ENCODE results near the gene DARS2.

Gene DARS2

GRCh38 chr1:173876732-173877131 is 52.3 kb downstream of the DARS2 start:
- TF ChIP-seq POLR2AphosphoS5 (IDR thresholded peaks at IDR 0.05; ENCODE audit: low read depth, low read length) (no peak), TAF1 (IDR thresholded peaks at IDR 0.05; ENCODE audit: borderline replicate concordance, insufficient read depth, low read length) (no peak)

- TF ChIP-seq FOXP2 (optimal IDR thresholded peaks at IDR 0.05; ENCODE audit: borderline replicate concordance, extremely low read depth, extremely low read length, insufficient read depth) (no peak), REST (IDR thresholded peaks at IDR 0.05; ENCODE audit: insufficient read depth in 1 of 2, low read depth in 2 of 2, low read length in 2 of 2) (no peak), SIN3A (IDR thresholded peaks at IDR 0.05; ENCODE audit: borderline replicate concordance, insufficient read depth, low read length) (no peak), POLR2AphosphoS5 (IDR thresholded peaks at IDR 0.05; ENCODE audit: low read depth, low read length) (no peak), TAF1 (IDR thresholded peaks at IDR 0.05; ENCODE audit: borderline replicate concordance, insufficient read depth, low read length) (no peak)
Observed at GRCh38 chr1:173878251-173878650, 53.8 kb downstream of the DARS2 start.

- no peak for TF ChIP-seq FOXP2 (optimal IDR thresholded peaks at IDR 0.05; ENCODE audit: borderline replicate concordance, extremely low read depth, extremely low read length, insufficient read depth)
- no peak for TF ChIP-seq POLR2AphosphoS5 (IDR thresholded peaks at IDR 0.05; ENCODE audit: low read depth, low read length)
- TF ChIP-seq SIN3A (IDR thresholded peaks at IDR 0.05; ENCODE audit: borderline replicate concordance, insufficient read depth, low read length) = no peak
- TF ChIP-seq TAF1 (IDR thresholded peaks at IDR 0.05; ENCODE audit: borderline replicate concordance, insufficient read depth, low read length) = no peak
- TF ChIP-seq REST (IDR thresholded peaks at IDR 0.05; ENCODE audit: insufficient read depth in 1 of 2, low read depth in 2 of 2, low read length in 2 of 2) = no peak
Observed at GRCh38 chr1:173884701-173885100, 60.2 kb downstream of the DARS2 start.

- TF ChIP-seq FOXP2 (optimal IDR thresholded peaks at IDR 0.05; ENCODE audit: borderline replicate concordance, extremely low read depth, extremely low read length, insufficient read depth) (no peak), TAF1 (IDR thresholded peaks at IDR 0.05; ENCODE audit: borderline replicate concordance, insufficient read depth, low read length) (no peak), POLR2AphosphoS5 (IDR thresholded peaks at IDR 0.05; ENCODE audit: low read depth, low read length) (no peak), SIN3A (IDR thresholded peaks at IDR 0.05; ENCODE audit: borderline replicate concordance, insufficient read depth, low read length) (no peak), REST (IDR thresholded peaks at IDR 0.05; ENCODE audit: insufficient read depth in 1 of 2, low read depth in 2 of 2, low read length in 2 of 2) (no peak)
Observed at GRCh38 chr1:173886746-173887611, 62.5 kb downstream of the DARS2 start.

- no peak for TF ChIP-seq FOXP2 (optimal IDR thresholded peaks at IDR 0.05; ENCODE audit: borderline replicate concordance, extremely low read depth, extremely low read length, insufficient read depth)
- TF ChIP-seq REST (IDR thresholded peaks at IDR 0.05; ENCODE audit: insufficient read depth in 1 of 2, low read depth in 2 of 2, low read length in 2 of 2) = no peak
- TF ChIP-seq TAF1 (IDR thresholded peaks at IDR 0.05; ENCODE audit: borderline replicate concordance, insufficient read depth, low read length) = no peak
- TF ChIP-seq SIN3A (IDR thresholded peaks at IDR 0.05; ENCODE audit: borderline replicate concordance, insufficient read depth, low read length) = no peak
- no peak for TF ChIP-seq POLR2AphosphoS5 (IDR thresholded peaks at IDR 0.05; ENCODE audit: low read depth, low read length)
Observed at GRCh38 chr1:173887627-173888026, 63.2 kb downstream of the DARS2 start.
